K562 (cell line): Measurements from ENCODE around the gene GPR39. TPM values are rescaled to one million over a fixed set of nuclear protein-coding genes. Genes with fewer than 3 reads are reported as not detected.

ENCODE experiments used
- ATAC-seq: fragments of 200-7000 bp; cut with Tn5 transposase; 3 replicates; pipeline ENCODE4 v1.9.1; 2020; ENCODE audit warnings: moderate library complexity
- BruUV-seq: library from RNA; stranded (reverse); fragments of 400-500 nt; replicated peaks from 2 replicates; lab custom pipeline; 2021; lab: Mats Ljungman, UMichigan
- CTCF ChIA-PET: fragments of 300-600 bp; formaldehyde crosslinking; extraction: SDS; loops from one replicate; lab custom pipeline; 2021; ENCODE audit warnings: low intra/inter-chr PET ratio; lab: Yijun Ruan, JAX
- POLR2A ChIA-PET: fragments of 300-600, 350-650 bp; sonication (Branson Sonifier 250); formaldehyde crosslinking; extraction: SDS; loops from one replicate; lab custom pipeline; 2021; ENCODE audit warnings: antibody characterized with exemption, inconsistent platforms; lab: Yijun Ruan, JAX
- DNase-seq, 4 experiments: peaks; one replicate each; pipeline versions ENCODE4 v3.0.0 to v3.0.0-alpha.2; 2011 to 2018; ENCODE audit warnings: low spot score in 3 of 4, mixed read lengths in 3 of 4; ENCODE audit errors: extremely low read depth in 1 of 4
- FAIRE-seq: peaks from 2 replicates; lab custom pipeline; 2011; peaks lifted over from hg19 to GRCh38; lab: Jason Lieb, UNC
- H2AFZ ChIP-seq: 2 replicates; pipeline ENCODE4 v1.6.0; 2011; ENCODE audit warnings: low read depth, low read length, control low read depth, inconsistent platforms
- H3K27ac ChIP-seq: fragments of 200-600 bp; 3 replicates; pipeline ENCODE4 v1.8.0; 2011; ENCODE audit warnings: low read depth, mild to moderate bottlenecking, control low read depth, inconsistent platforms, low read length, moderate library complexity, mixed read lengths; ENCODE audit errors: extremely low read depth
- H3K27me3 ChIP-seq, 2 experiments: fragments of 300-600 bp in 1 of 2; 2 replicates in 1 of 2; 3 replicates in 1 of 2; pipeline versions ENCODE4 v1.6.0 to v1.8.0; 2011; ENCODE audit warnings: inconsistent platforms in 2 of 2, low read length in 2 of 2, mild to moderate bottlenecking in 1 of 2, mixed read lengths in 1 of 2, moderate library complexity in 1 of 2; ENCODE audit not compliant: control insufficient read depth in 2 of 2, insufficient read depth in 2 of 2
- H3K36me3 ChIP-seq: fragments of 300-600 bp; 3 replicates; pipeline ENCODE4 v1.8.0; 2011; ENCODE audit warnings: mild to moderate bottlenecking, low read length, inconsistent platforms; ENCODE audit not compliant: control insufficient read depth, insufficient read depth
- H3K4me1 ChIP-seq, 2 experiments: fragments of 200-600 bp in 1 of 2; replicated peaks in 1 of 2; 2 replicates in 1 of 2; 3 replicates in 1 of 2; pipeline versions ENCODE4 v1.5.1 to v1.8.0; 2011; ENCODE audit warnings: inconsistent platforms in 2 of 2, low read length in 2 of 2, mild to moderate bottlenecking in 1 of 2, mixed read lengths in 1 of 2, moderate library complexity in 1 of 2; ENCODE audit not compliant: control insufficient read depth in 2 of 2, insufficient read depth in 2 of 2
- H3K4me2 ChIP-seq: 2 replicates; pipeline ENCODE4 v1.6.1; 2011; ENCODE audit warnings: low read length, control low read depth, inconsistent platforms, mixed read lengths; ENCODE audit not compliant: insufficient read depth
- H3K4me3 ChIP-seq: fragments of 200-600 bp; sonication (generic), shearing (Covaris generic); 2 replicates; pipeline ENCODE4 v1.5.1; 2016; ENCODE audit warnings: control low read depth, inconsistent platforms
- H3K79me2 ChIP-seq: fragments of 200-600 bp; 3 replicates; pipeline ENCODE4 v1.8.0; 2011; ENCODE audit warnings: low read length, inconsistent platforms; ENCODE audit not compliant: control insufficient read depth, insufficient read depth
- H3K9ac ChIP-seq, 2 experiments: 2 replicates each; pipeline versions ENCODE4 v1.6.0 to v1.6.1; 2011; ENCODE audit warnings: low read depth in 2 of 2, low read length in 2 of 2, control low read depth in 1 of 2, inconsistent platforms in 1 of 2, mild to moderate bottlenecking in 1 of 2, mixed read lengths in 1 of 2; ENCODE audit not compliant: insufficient read depth in 1 of 2
- H3K9me1 ChIP-seq: one replicate; pipeline ENCODE4 v1.6.0; 2011; ENCODE audit warnings: inconsistent platforms, mild to moderate bottlenecking, low read length, moderate library complexity; ENCODE audit not compliant: control insufficient read depth, insufficient read depth
- H3K9me3 ChIP-seq: replicated peaks from 2 replicates; pipeline ENCODE4 v1.5.1; 2011; ENCODE audit warnings: low read depth, low read length, inconsistent platforms; ENCODE audit not compliant: control insufficient read depth, insufficient read depth
- H4K20me1 ChIP-seq: replicated peaks from 2 replicates; pipeline ENCODE4 v1.6.1; 2011; ENCODE audit warnings: low read length, inconsistent platforms, mixed read lengths; ENCODE audit not compliant: control insufficient read depth, insufficient read depth
- ATF7 ChIP-seq: fragments of 450-650 bp; IDR thresholded peaks from 2 replicates; pipeline ENCODE4 v1.7.1; 2014; ENCODE audit warnings: mild to moderate bottlenecking, moderate library complexity
- CAMTA2 ChIP-seq: fragments of 250-450 bp; sonication (Bioruptor Pico); conservative IDR thresholded peaks from 2 replicates; pipeline ENCODE4 v1.5.1; 2022
- DPF2 ChIP-seq: fragments of 450-650 bp; IDR thresholded peaks from 2 replicates; pipeline ENCODE4 v1.6.1; 2016
- FOXP1 ChIP-seq: sonication (generic); formaldehyde crosslinking; IDR thresholded peaks from 2 replicates; pipeline ENCODE4 v1.8.0; 2022; ENCODE audit warnings: mild to moderate bottlenecking, missing genetic modification reagents
- IFI16 ChIP-seq: fragments of 250-450 bp; sonication (Bioruptor Pico); IDR thresholded peaks from 2 replicates; pipeline ENCODE4 v2.1.2; 2022; ENCODE audit warnings: mild to moderate bottlenecking, inconsistent platforms
- PCBP1 ChIP-seq: fragments of 200-400 bp; formaldehyde crosslinking; IDR thresholded peaks from 2 replicates; pipeline ENCODE4 v1.6.1; 2018; ENCODE audit warnings: mild to moderate bottlenecking, low read depth, low read length; ENCODE audit not compliant: poor library complexity, severe bottlenecking
- PRPF4 ChIP-seq: fragments of 200-400 bp; formaldehyde crosslinking; IDR thresholded peaks from one replicate; pipeline ENCODE4 v1.6.1; 2017; ENCODE audit warnings: low read length, low read depth, mild to moderate bottlenecking; ENCODE audit not compliant: insufficient read depth, poor library complexity, severe bottlenecking
- RAD21 ChIP-seq, 2 experiments: fragments of 250-450 bp in 1 of 2; fragments of 450-650 bp in 1 of 2; sonication (Bioruptor Pico) in 1 of 2; formaldehyde crosslinking in 1 of 2; IDR thresholded peaks in 1 of 2; conservative IDR thresholded peaks in 1 of 2; 2 replicates each; pipeline versions ENCODE4 v1.4.0 to v1.8.0; 2020 to 2022; ENCODE audit warnings: mild to moderate bottlenecking in 2 of 2, moderate library complexity in 1 of 2
- TCF3 ChIP-seq: sonication (generic); formaldehyde crosslinking; IDR thresholded peaks from 2 replicates; pipeline ENCODE4 v1.4.0; 2020; ENCODE audit warnings: mild to moderate bottlenecking, missing genetic modification reagents
- TSC22D4 ChIP-seq: fragments of 450-650 bp; IDR thresholded peaks from 2 replicates; pipeline ENCODE4 v1.6.1; 2016; ENCODE audit warnings: missing genetic modification characterization, missing biosample characterization, control low read depth
- ZNF408 ChIP-seq: fragments of 250-450 bp; sonication (Bioruptor Pico); IDR thresholded peaks from 2 replicates; pipeline ENCODE4 v1.4.0; 2020; ENCODE audit warnings: low read depth, mild to moderate bottlenecking, moderate library complexity
- in situ Hi-C: fragments of 300-500 bp; cut with MboI; formaldehyde crosslinking; loops from 4 replicates; pipeline ENCODE4 v1.15.0; 2018; ENCODE audit warnings: inconsistent platforms, mixed read lengths
- intact Hi-C: fragments of 100-400 bp; cut with micrococcal nuclease; formaldehyde crosslinking; loops from 2 replicates; pipeline ENCODE4 v1.14.2; 2022
- polyA plus RNA-seq, 8 experiments: library from polyadenylated mRNA; depleted of rRNA in 4 of 8; stranded (reverse) in 5 of 8; unstranded in 3 of 8; fragments of >200 nt; fragmentation: Nextera tagmentation in 2 of 8; fragmentation: Illumina TruSeq in 1 of 8; extraction: Ambion mirVana in 2 of 8; extraction: Trizol in 1 of 8; gene quantifications; 2 replicates each; pipeline versions ENCODE4 v1.2.1 to v1.2.3, GENCODE V29; 2011 to 2014; ENCODE audit warnings: inconsistent platforms in 1 of 8, missing spikeins in 1 of 8
- total RNA-seq, 7 experiments: library from RNA; depleted of rRNA in 6 of 7; stranded (reverse); fragments of >200 nt in 6 of 7; fragmentation: Illumina TruSeq in 2 of 7; extraction: Trizol in 2 of 7; gene quantifications; 2 replicates each; pipeline versions ENCODE4 v1.2.1 to v1.2.3, GENCODE V29; 2011 to 2021; ENCODE audit warnings: low replicate concordance in 1 of 7
- TF ChIP-seq, protein P1 (sequence below), 2 experiments: fragments of 450-650 bp; IDR thresholded peaks; 2 replicates each; pipeline ENCODE4 v1.6.1; 2018; ENCODE audit warnings: mild to moderate bottlenecking in 2 of 2, low read depth in 1 of 2; ENCODE audit not compliant: partially characterized antibody in 2 of 2
- TF ChIP-seq, protein P2 (sequence below): fragments of 450-650 bp; conservative IDR thresholded peaks from 2 replicates; pipeline ENCODE4 v1.6.1; 2016; ENCODE audit warnings: missing genetic modification characterization, low read depth, mild to moderate bottlenecking, control low read depth, missing compliant biosample characterization
- TF ChIP-seq, protein P3 (sequence below): IDR thresholded peaks from 2 replicates; pipeline ENCODE4 v1.6.1; 2016; ENCODE audit warnings: missing genetic modification characterization, missing compliant biosample characterization
- TF ChIP-seq, protein P4 (sequence below): fragments of 250-450 bp; sonication (Bioruptor Pico); IDR thresholded peaks from 2 replicates; pipeline ENCODE4 v1.8.0; 2021; ENCODE audit warnings: moderate library complexity, mild to moderate bottlenecking, inconsistent platforms

Gene GPR39
- total and polyA plus RNA-seq, 9 of the 15 experiments (the other 6 are each of a cell fraction or from before 2014, with no cell fraction given), result 0.04 TPM; not detected in 8

DNA sequence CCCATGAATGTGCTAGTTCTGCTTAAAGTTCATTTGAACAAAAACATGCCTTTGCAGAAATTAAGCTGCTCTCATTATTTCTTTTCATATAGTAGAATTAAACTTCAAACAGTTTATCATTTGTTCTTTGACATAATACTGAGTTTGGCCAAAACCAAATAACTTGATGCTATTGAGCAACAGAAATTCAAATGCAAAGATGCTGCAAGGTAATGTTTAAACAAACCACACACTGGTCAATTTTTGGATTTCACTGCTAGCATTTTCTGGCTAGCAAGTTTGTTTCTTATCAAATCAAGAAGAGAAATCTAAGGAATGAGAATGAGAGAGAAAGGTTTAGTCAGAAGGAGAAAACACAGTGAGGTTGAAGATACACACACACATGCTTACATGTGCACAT lies 173.4 kb downstream of the GPR39 start:
- Histone ChIP-seq H3K9me1 (no peaks in the 10 kb centered on the region), H3K27ac (no peak overlapping the region), H3K4me2 (no peak overlapping the region), H3K27me3 (peaks cover 0 to 6% of the 10 kb centered on the region in 2 experiments; a peak in 3 of 5 replicates), H4K20me1 (no peaks in the 10 kb centered on the region), H3K79me2 (no peaks in the 10 kb centered on the region), H2AFZ (no peak overlapping the region), H3K4me1 (no peaks in the 10 kb centered on the region), H3K9me3 (no peaks in the 10 kb centered on the region), H3K4me3 (no peak overlapping the region), H3K9ac (no peak overlapping the region), H3K36me3 (no peaks in the 10 kb centered on the region)
- intact Hi-C loops, result no loop called here
- no peak for DNase-seq
- no peak for FAIRE-seq
- ChIA-PET CTCF (no interaction called here), POLR2A (no interaction called here)
- in situ Hi-C loops, result no loop called here
- ATAC-seq, result no peak
- no TSS peak for BruUV-seq
- TF ChIP-seq, protein P1, sequence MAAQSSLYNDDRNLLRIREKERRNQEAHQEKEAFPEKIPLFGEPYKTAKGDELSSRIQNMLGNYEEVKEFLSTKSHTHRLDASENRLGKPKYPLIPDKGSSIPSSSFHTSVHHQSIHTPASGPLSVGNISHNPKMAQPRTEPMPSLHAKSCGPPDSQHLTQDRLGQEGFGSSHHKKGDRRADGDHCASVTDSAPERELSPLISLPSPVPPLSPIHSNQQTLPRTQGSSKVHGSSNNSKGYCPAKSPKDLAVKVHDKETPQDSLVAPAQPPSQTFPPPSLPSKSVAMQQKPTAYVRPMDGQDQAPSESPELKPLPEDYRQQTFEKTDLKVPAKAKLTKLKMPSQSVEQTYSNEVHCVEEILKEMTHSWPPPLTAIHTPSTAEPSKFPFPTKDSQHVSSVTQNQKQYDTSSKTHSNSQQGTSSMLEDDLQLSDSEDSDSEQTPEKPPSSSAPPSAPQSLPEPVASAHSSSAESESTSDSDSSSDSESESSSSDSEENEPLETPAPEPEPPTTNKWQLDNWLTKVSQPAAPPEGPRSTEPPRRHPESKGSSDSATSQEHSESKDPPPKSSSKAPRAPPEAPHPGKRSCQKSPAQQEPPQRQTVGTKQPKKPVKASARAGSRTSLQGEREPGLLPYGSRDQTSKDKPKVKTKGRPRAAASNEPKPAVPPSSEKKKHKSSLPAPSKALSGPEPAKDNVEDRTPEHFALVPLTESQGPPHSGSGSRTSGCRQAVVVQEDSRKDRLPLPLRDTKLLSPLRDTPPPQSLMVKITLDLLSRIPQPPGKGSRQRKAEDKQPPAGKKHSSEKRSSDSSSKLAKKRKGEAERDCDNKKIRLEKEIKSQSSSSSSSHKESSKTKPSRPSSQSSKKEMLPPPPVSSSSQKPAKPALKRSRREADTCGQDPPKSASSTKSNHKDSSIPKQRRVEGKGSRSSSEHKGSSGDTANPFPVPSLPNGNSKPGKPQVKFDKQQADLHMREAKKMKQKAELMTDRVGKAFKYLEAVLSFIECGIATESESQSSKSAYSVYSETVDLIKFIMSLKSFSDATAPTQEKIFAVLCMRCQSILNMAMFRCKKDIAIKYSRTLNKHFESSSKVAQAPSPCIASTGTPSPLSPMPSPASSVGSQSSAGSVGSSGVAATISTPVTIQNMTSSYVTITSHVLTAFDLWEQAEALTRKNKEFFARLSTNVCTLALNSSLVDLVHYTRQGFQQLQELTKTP (IDR thresholded peaks at IDR 0.05; ENCODE audit: low read depth in 1 of 2, partially characterized antibody in 2 of 2), result no peak
- no peak for TF ChIP-seq RAD21 (CRISPR knock-in tag; conservative IDR thresholded peaks at IDR 0.05 in 1 of 2, IDR thresholded peaks at IDR 0.05 in 1 of 2)
- TF ChIP-seq TSC22D4, result no peak
- no peak for TF ChIP-seq IFI16 (CRISPR knock-in tag)
- no peak for TF ChIP-seq PRPF4
- TF ChIP-seq TCF3, result no peak
- TF ChIP-seq, protein P2, sequence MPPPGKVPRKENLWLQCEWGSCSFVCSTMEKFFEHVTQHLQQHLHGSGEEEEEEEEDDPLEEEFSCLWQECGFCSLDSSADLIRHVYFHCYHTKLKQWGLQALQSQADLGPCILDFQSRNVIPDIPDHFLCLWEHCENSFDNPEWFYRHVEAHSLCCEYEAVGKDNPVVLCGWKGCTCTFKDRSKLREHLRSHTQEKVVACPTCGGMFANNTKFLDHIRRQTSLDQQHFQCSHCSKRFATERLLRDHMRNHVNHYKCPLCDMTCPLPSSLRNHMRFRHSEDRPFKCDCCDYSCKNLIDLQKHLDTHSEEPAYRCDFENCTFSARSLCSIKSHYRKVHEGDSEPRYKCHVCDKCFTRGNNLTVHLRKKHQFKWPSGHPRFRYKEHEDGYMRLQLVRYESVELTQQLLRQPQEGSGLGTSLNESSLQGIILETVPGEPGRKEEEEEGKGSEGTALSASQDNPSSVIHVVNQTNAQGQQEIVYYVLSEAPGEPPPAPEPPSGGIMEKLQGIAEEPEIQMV (tag), result no peak
- TF ChIP-seq ATF7, result no peak
- TF ChIP-seq, protein P3, sequence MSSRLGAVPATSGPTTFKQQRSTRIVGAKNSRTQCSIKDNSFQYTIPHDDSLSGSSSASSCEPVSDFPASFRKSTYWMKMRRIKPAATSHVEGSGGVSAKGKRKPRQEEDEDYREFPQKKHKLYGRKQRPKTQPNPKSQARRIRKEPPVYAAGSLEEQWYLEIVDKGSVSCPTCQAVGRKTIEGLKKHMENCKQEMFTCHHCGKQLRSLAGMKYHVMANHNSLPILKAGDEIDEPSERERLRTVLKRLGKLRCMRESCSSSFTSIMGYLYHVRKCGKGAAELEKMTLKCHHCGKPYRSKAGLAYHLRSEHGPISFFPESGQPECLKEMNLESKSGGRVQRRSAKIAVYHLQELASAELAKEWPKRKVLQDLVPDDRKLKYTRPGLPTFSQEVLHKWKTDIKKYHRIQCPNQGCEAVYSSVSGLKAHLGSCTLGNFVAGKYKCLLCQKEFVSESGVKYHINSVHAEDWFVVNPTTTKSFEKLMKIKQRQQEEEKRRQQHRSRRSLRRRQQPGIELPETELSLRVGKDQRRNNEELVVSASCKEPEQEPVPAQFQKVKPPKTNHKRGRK (tag), result no peak
- TF ChIP-seq, protein P4, sequence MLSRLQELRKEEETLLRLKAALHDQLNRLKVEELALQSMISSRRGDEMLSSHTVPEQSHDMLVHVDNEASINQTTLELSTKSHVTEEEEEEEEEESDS (CRISPR knock-in tag), result no peak
- TF ChIP-seq CAMTA2 (CRISPR knock-in tag), result no peak
- no peak for TF ChIP-seq ZNF408 (CRISPR knock-in tag)
- no peak for TF ChIP-seq PCBP1
- TF ChIP-seq DPF2, result no peak
- TF ChIP-seq FOXP1 (CRISPR knock-in tag), result no peak
